OCI-LY1 (cell line): ENCODE measurements around the gene LTBP3.
"Not testable (repeated sequence)": the region's sequence is repeated elsewhere in the genome, so short reads cannot be mapped to it uniquely, and the experiment has no call there.

Source experiments
- H2AFZ ChIP-seq: fragments of 200-600 bp; sonication (generic), shearing (Covaris generic); 2 replicates; pipeline ENCODE4 v1.6.0; 2014; ENCODE audit warnings: antibody characterized with exemption, mild to moderate bottlenecking, low read length
- H3F3A ChIP-seq: fragments of 200-600 bp; sonication (generic), shearing (Covaris generic); 2 replicates; pipeline ENCODE4 v1.6.0; 2014; ENCODE audit warnings: mild to moderate bottlenecking, antibody characterized with exemption, low read length, moderate library complexity; ENCODE audit not compliant: insufficient read depth
- H3K27ac ChIP-seq: fragments of 200-600 bp; sonication (generic); 2 replicates; pipeline ENCODE4 v1.5.1; 2014; ENCODE audit warnings: low read length, mixed run types, mild to moderate bottlenecking, low read depth; ENCODE audit not compliant: poor library complexity, severe bottlenecking
- H3K27me3 ChIP-seq: fragments of 200-600 bp; sonication (generic); 2 replicates; pipeline ENCODE4 v1.6.0; 2014; ENCODE audit warnings: antibody characterized with exemption, mild to moderate bottlenecking, low read length, moderate library complexity; ENCODE audit not compliant: insufficient read depth
- H3K36me3 ChIP-seq: fragments of 200-600 bp; sonication (generic); 2 replicates; pipeline ENCODE4 v1.6.1; 2014; ENCODE audit warnings: mild to moderate bottlenecking, antibody characterized with exemption, low read length, moderate library complexity, mixed read lengths; ENCODE audit not compliant: insufficient read depth
- H3K4me1 ChIP-seq: fragments of 200-600 bp; sonication (generic); 2 replicates; pipeline ENCODE4 v1.5.1; 2014; ENCODE audit warnings: mild to moderate bottlenecking, low read length, moderate library complexity; ENCODE audit not compliant: insufficient read depth, severe bottlenecking
- H3K4me2 ChIP-seq: fragments of 200-600 bp; sonication (generic), shearing (Covaris generic); 2 replicates; pipeline ENCODE4 v1.6.1; 2014; ENCODE audit warnings: low read length
- H3K4me3 ChIP-seq: fragments of 200-600 bp; sonication (generic); 2 replicates; pipeline ENCODE4 v1.5.1; 2014; ENCODE audit warnings: low read length, low read depth, mild to moderate bottlenecking, mixed read lengths; ENCODE audit not compliant: poor library complexity, severe bottlenecking
- H3K79me2 ChIP-seq: fragments of 200-600 bp; shearing (Covaris generic); 2 replicates; pipeline ENCODE4 v1.6.1; 2016; ENCODE audit warnings: mixed run types, low read length, mixed read lengths; ENCODE audit not compliant: insufficient read depth
- H3K9ac ChIP-seq: fragments of 200-600 bp; sonication (generic), shearing (Covaris generic); 2 replicates; pipeline ENCODE4 v1.6.1; 2014; ENCODE audit warnings: mild to moderate bottlenecking, low read length, mixed read lengths
- H3K9me2 ChIP-seq: fragments of 200-600 bp; sonication (generic), shearing (Covaris generic); 2 replicates; pipeline ENCODE4 v1.6.1; 2014; ENCODE audit warnings: low read depth, mild to moderate bottlenecking, low read length, mixed read lengths
- H3K9me3 ChIP-seq: fragments of 200-600 bp; shearing (Covaris generic); 2 replicates; pipeline ENCODE4 v1.6.1; 2014; ENCODE audit warnings: low read length, mixed read lengths
- H4K20me1 ChIP-seq: fragments of 200-600 bp; sonication (generic), shearing (Covaris generic); 2 replicates; pipeline ENCODE4 v1.6.0; 2016; ENCODE audit warnings: mild to moderate bottlenecking, low read length; ENCODE audit not compliant: insufficient read depth
- CTCF ChIP-seq: fragments of 200-600 bp; sonication (generic), shearing (Covaris generic); IDR thresholded peaks from 2 replicates; pipeline ENCODE4 v1.5.1; 2017; ENCODE audit warnings: mild to moderate bottlenecking, antibody characterized with exemption, low read length, moderate library complexity, mixed read lengths
- EZH2 ChIP-seq: fragments of 200-600 bp; sonication (generic), shearing (Covaris generic); IDR thresholded peaks from 2 replicates; pipeline ENCODE4 v1.8.0; 2017; ENCODE audit warnings: borderline replicate concordance, mixed run types, mild to moderate bottlenecking, antibody characterized with exemption, low read length, moderate library complexity, mixed read lengths

Gene LTBP3

GRCh38 chr11:65524014-65524740, 34.0 kb downstream of the LTBP3 start:
- Histone ChIP-seq H3K9me3 (no peaks in the 10 kb centered on the region), H3K4me3 (peak overlapping the region; percentile 51), H3K27me3 (0 out of 2 replicates have a peak, but pooled peaks cover 6% of the 10 kb centered on the region), H3K4me2 (peak overlapping the region; percentile 67), H2AFZ (no peak overlapping the region), H3K36me3 (peaks cover 6% of the 10 kb centered on the region), H3K27ac (no peak overlapping the region), H3K79me2 (no peaks in the 10 kb centered on the region), H3K9me2 (no peaks in the 10 kb centered on the region), H3K4me1 (peaks cover 28% of the 10 kb centered on the region), H4K20me1 (no peaks in the 10 kb centered on the region), H3F3A (no peaks in the 10 kb centered on the region), H3K9ac (peak overlapping the region; percentile 43; the same call in 1 of the 2 replicates)
- TF ChIP-seq EZH2 (no peak), CTCF (no peak)

DNA sequence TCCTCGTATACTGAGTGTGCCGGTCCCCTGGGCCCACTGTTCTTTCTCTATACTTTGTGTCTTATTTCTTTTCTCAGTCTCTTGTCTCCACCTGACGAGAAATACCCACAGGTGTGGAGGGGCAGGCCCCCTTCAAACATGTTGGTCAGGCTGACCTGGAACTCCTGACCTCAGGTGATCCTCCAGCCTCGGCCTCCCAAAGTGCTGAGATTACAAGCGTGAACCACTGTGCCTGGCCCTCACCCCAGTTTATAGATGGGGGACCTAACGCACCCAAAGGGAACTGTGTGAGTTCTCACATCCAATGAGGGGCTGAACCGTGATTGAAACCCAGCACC, 34.6 kb downstream of the LTBP3 start:
- not testable (repeated sequence) for H3K4me3 ChIP-seq, H3K27ac ChIP-seq

GRCh38 chr11:65522718-65523630, 35.2 kb downstream of the LTBP3 start:
- not testable (repeated sequence) for H3K79me2 ChIP-seq, H3K9me3 ChIP-seq, H3K9ac ChIP-seq, H3K27ac ChIP-seq, H4K20me1 ChIP-seq, H2AFZ ChIP-seq, H3K36me3 ChIP-seq, H3K9me2 ChIP-seq, H3K27me3 ChIP-seq, H3K4me3 ChIP-seq, H3F3A ChIP-seq
- peaks cover 28% of the 10 kb centered on the region for H3K4me1 ChIP-seq
- H3K4me2 ChIP-seq, result peak overlapping the region; percentile 5; the same call in 1 of the 2 replicates

More for the DNA sequence above, 34.6 kb downstream of the LTBP3 start:
- H3K4me1 ChIP-seq, result peaks cover 28% of the 10 kb centered on the region
- H3K9me3 ChIP-seq, H3K27me3 ChIP-seq, H3K9me2 ChIP-seq, H3K79me2 ChIP-seq, H3K36me3 ChIP-seq, H2AFZ ChIP-seq, H3K9ac ChIP-seq, H4K20me1 ChIP-seq, H3F3A ChIP-seq: not testable (repeated sequence)
- H3K4me2 ChIP-seq, result peak overlapping the region; percentile 5; the same call in 1 of the 2 replicates

- peaks cover 28% of the 10 kb centered on the region for H3K4me1 ChIP-seq
- H3K4me3 ChIP-seq, H3K27ac ChIP-seq, H3K9ac ChIP-seq, H3K79me2 ChIP-seq, H3K4me2 ChIP-seq, H3K9me2 ChIP-seq, H3K27me3 ChIP-seq, H3F3A ChIP-seq, H3K36me3 ChIP-seq, H3K9me3 ChIP-seq, H4K20me1 ChIP-seq, H2AFZ ChIP-seq: not testable (repeated sequence)
These were observed 36.2 kb downstream of the LTBP3 start for GRCh38 chr11:65521777-65522521.

DNA sequence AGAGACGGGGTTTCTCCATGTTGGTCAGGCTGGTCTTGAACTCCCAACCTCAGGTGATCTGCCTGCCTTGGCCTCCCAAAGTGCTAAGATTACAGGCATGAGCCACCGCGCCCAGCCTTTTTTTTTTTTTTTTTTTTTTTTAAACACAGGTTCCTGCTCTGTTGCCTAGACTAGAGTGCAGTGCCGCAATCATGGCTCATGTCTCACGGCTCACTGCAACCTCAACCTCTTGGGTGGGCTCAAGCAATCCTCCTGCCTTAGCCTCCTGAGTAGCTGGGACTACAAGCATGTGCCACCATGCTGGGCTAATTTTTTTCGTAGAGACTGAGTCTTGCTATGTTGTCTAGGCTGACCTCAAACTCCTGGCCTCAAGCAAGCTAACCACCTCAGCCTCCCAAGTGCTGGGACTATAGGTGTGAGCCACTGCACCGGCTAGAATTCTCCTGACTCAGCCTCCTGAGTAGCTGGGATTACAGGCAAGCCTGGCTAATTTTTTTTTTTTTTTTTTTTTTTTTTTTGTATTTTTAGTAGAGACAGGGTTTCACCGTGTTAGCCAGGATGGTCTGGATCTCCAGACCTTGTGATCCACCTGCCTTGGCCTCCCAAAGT, 39.1 kb downstream of the LTBP3 start:
- not testable (repeated sequence) for H3K27ac ChIP-seq, H3K9ac ChIP-seq, H3K79me2 ChIP-seq, H3K36me3 ChIP-seq, H2AFZ ChIP-seq, H3K4me2 ChIP-seq, H3K4me3 ChIP-seq, H3F3A ChIP-seq, H4K20me1 ChIP-seq, H3K27me3 ChIP-seq, H3K9me3 ChIP-seq, H3K9me2 ChIP-seq
- peaks cover 13% of the 10 kb centered on the region for H3K4me1 ChIP-seq
